Hepatocyte (in vitro differentiated cells): ENCODE results near the gene ANKS1B.

Experiments used
- EZH2phosphoT487 ChIP-seq: fragments of 200-600 bp; sonication (generic); IDR thresholded peaks from one replicate; pipeline ENCODE4 v1.6.1; 2018; ENCODE audit warnings: antibody characterized with exemption, mild to moderate bottlenecking, low read depth, moderate library complexity; ENCODE audit not compliant: unreplicated experiment, severe bottlenecking
- TF ChIP-seq, protein P1 (sequence below): fragments of 200-600 bp; sonication (generic); IDR thresholded peaks from 2 replicates; pipeline ENCODE4 v1.5.1; 2016; ENCODE audit warnings: antibody characterized with exemption, mild to moderate bottlenecking; ENCODE audit not compliant: poor library complexity

DNA sequence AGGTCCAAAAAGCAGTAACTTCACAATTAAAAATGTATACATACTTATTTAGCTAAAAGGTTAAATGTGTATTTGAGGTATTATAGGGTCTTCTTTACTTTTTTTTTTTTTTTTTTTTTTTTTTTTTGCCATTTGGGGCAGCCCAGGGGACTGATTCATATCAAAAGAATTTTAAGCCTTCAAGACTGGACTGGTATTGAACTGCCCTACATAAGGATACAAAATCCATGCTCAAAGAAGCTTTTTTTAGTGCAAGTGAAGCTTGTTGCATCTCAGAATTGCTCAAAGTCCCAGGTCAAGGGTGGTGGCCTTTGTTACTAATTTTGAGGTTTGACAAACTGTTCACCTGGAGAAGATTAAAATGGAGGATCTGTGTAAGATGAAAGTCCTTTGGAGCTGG is 1215.7 kb downstream of the ANKS1B start:
- TF ChIP-seq, protein P1, sequence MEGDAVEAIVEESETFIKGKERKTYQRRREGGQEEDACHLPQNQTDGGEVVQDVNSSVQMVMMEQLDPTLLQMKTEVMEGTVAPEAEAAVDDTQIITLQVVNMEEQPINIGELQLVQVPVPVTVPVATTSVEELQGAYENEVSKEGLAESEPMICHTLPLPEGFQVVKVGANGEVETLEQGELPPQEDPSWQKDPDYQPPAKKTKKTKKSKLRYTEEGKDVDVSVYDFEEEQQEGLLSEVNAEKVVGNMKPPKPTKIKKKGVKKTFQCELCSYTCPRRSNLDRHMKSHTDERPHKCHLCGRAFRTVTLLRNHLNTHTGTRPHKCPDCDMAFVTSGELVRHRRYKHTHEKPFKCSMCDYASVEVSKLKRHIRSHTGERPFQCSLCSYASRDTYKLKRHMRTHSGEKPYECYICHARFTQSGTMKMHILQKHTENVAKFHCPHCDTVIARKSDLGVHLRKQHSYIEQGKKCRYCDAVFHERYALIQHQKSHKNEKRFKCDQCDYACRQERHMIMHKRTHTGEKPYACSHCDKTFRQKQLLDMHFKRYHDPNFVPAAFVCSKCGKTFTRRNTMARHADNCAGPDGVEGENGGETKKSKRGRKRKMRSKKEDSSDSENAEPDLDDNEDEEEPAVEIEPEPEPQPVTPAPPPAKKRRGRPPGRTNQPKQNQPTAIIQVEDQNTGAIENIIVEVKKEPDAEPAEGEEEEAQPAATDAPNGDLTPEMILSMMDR, result no peak
- TF ChIP-seq EZH2phosphoT487, result no peak
